MCF 10A (cell line): Measurements from ENCODE around the gene CDCA8. TPM values are rescaled to one million over a fixed set of nuclear protein-coding genes. Genes with fewer than 3 reads are reported as not detected.

Source experiments
- BruUV-seq: library from RNA; stranded (reverse); fragments of 400-500 nt; replicated peaks from 2 replicates; lab custom pipeline; 2021; lab: Mats Ljungman, UMichigan
- CTCF ChIA-PET: fragments of 300-600 bp; sonication (Branson Sonifier 250); formaldehyde crosslinking; extraction: SDS; loops from one replicate; lab custom pipeline; 2021; ENCODE audit warnings: antibody characterized with exemption, inconsistent platforms; lab: Yijun Ruan, JAX
- POLR2A ChIA-PET: fragments of 300-600, 350-650 bp; sonication (Branson Sonifier 250); formaldehyde crosslinking; extraction: SDS; loops from one replicate; lab custom pipeline; 2020; ENCODE audit warnings: antibody characterized with exemption, inconsistent platforms; lab: Yijun Ruan, JAX
- DNase-seq: peaks from one replicate; pipeline ENCODE4 v3.0.0-alpha.2; 2018; ENCODE audit not compliant: unreplicated experiment
- H3K27ac Mint-ChIP-seq: one replicate; pipeline ENCODE4 v1.8.0; 2022; ENCODE audit warnings: mild to moderate bottlenecking, low read depth, mixed read lengths; ENCODE audit not compliant: unreplicated experiment
- H3K27me3 Mint-ChIP-seq: one replicate; pipeline ENCODE4 v1.8.0; 2022; ENCODE audit warnings: mixed read lengths; ENCODE audit not compliant: insufficient read depth, unreplicated experiment
- H3K36me3 Mint-ChIP-seq: one replicate; pipeline ENCODE4 v1.8.0; 2022; ENCODE audit warnings: mild to moderate bottlenecking, moderate library complexity, mixed read lengths; ENCODE audit not compliant: insufficient read depth, unreplicated experiment
- H3K4me1 Mint-ChIP-seq: one replicate; pipeline ENCODE4 v1.8.0; 2022; ENCODE audit warnings: mixed read lengths; ENCODE audit not compliant: insufficient read depth, unreplicated experiment
- H3K4me3 Mint-ChIP-seq: one replicate; pipeline ENCODE4 v1.8.0; 2022; ENCODE audit warnings: mild to moderate bottlenecking, moderate library complexity, mixed read lengths; ENCODE audit not compliant: unreplicated experiment
- H3K9me3 Mint-ChIP-seq: one replicate; pipeline ENCODE4 v1.8.0; 2022; ENCODE audit warnings: mixed read lengths; ENCODE audit not compliant: unreplicated experiment
- CTCF ChIP-seq: fragments of 200-600 bp; IDR thresholded peaks from one replicate; pipeline ENCODE4 v1.8.0; 2022; ENCODE audit warnings: antibody characterized with exemption, mild to moderate bottlenecking; ENCODE audit not compliant: unreplicated experiment
- intact Hi-C: fragments of 100-400 bp; cut with micrococcal nuclease; formaldehyde crosslinking; loops from 2 replicates; pipeline ENCODE4 v1.14.1; 2022
- total RNA-seq: library from RNA; stranded (reverse); gene quantifications from 2 replicates; pipeline ENCODE4 v1.2.3, GENCODE V29; 2022

CDCA8 gene
- total RNA-seq, 1 experiment from 2014 or later = 21.8 TPM

- POLR2A ChIA-PET = interaction anchor here (1.0 to 1.8 kb wide), 2 partner anchors 9 to 10 kb away, joined by 3 to 4 read pairs; partner anchors contain the start of gene CDCA8
- no peak for TF ChIP-seq CTCF
- CTCF ChIA-PET = interaction anchor here (1.9 kb wide), 1 partner anchor 10 kb away, joined by 6 read pairs; a partner anchor contains a TSS
- BruUV-seq = no TSS peak
- DNase-seq = no peak
- intact Hi-C loops = no loop called here
- Mint-ChIP-seq H3K4me3 (no peak overlapping the region), H3K36me3 (peaks cover 52% of the 10 kb centered on the region), H3K9me3 (no peaks in the 10 kb centered on the region), H3K27ac (no peak overlapping the region), H3K4me1 (no peaks in the 10 kb centered on the region), H3K27me3 (no peaks in the 10 kb centered on the region)
These were observed 8.7 kb downstream of the CDCA8 start for GRCh38 chr1:37701051-37701450.

GRCh38 chr1:37703061-37703460, 10.7 kb downstream of the CDCA8 start:
- peaks cover 57% of the 10 kb centered on the region for H3K36me3 Mint-ChIP-seq
- BruUV-seq = no TSS peak
- CTCF ChIA-PET = interaction anchor here (0.6 to 1.2 kb wide), 3 partner anchors 44 to 157 kb away, joined by 3 to 5 read pairs (median 3); no protein-coding TSS in a partner anchor
- H3K4me1 Mint-ChIP-seq = no peaks in the 10 kb centered on the region
- no peak overlapping the region for H3K4me3 Mint-ChIP-seq
- POLR2A ChIA-PET = no interaction called here
- no peak overlapping the region for H3K27ac Mint-ChIP-seq
- intact Hi-C loops = no loop called here
- no peak for TF ChIP-seq CTCF
- no peaks in the 10 kb centered on the region for H3K27me3 Mint-ChIP-seq
- H3K9me3 Mint-ChIP-seq = no peaks in the 10 kb centered on the region
- no peak for DNase-seq

GRCh38 chr1:37704966-37705365, 12.7 kb downstream of the CDCA8 start:
- no peak overlapping the region for H3K27ac Mint-ChIP-seq
- intact Hi-C loops = no loop called here
- no peaks in the 10 kb centered on the region for H3K9me3 Mint-ChIP-seq
- no peaks in the 10 kb centered on the region for H3K4me1 Mint-ChIP-seq
- no TSS peak for BruUV-seq
- DNase-seq = no peak
- ChIA-PET POLR2A (interaction anchor here (1.7 kb wide), 1 partner anchor 14 kb away, joined by 5 read pairs; a partner anchor contains a TSS), CTCF (no interaction called here)
- peaks cover 47% of the 10 kb centered on the region for H3K36me3 Mint-ChIP-seq
- H3K27me3 Mint-ChIP-seq = no peaks in the 10 kb centered on the region
- TF ChIP-seq CTCF = no peak
- no peak overlapping the region for H3K4me3 Mint-ChIP-seq

GRCh38 chr1:37705399-37705798, 13.1 kb downstream of the CDCA8 start:
- intact Hi-C loops = no loop called here
- no peak for TF ChIP-seq CTCF
- Mint-ChIP-seq H3K4me3 (no peak overlapping the region), H3K4me1 (no peaks in the 10 kb centered on the region), H3K27ac (no peak overlapping the region), H3K27me3 (no peaks in the 10 kb centered on the region), H3K36me3 (peaks cover 44% of the 10 kb centered on the region), H3K9me3 (no peaks in the 10 kb centered on the region)
- CTCF ChIA-PET = interaction anchor here (0.6 to 1.4 kb wide), 2 partner anchors 10 to 103 kb away, joined by 4 read pairs; no protein-coding TSS in a partner anchor
- DNase-seq = no peak
- POLR2A ChIA-PET = interaction anchor here (1.7 kb wide), 1 partner anchor 14 kb away, joined by 5 read pairs; a partner anchor contains a TSS
- no TSS peak for BruUV-seq
